Measurements from ENCODE around the gene NHERF1.

DNA sequence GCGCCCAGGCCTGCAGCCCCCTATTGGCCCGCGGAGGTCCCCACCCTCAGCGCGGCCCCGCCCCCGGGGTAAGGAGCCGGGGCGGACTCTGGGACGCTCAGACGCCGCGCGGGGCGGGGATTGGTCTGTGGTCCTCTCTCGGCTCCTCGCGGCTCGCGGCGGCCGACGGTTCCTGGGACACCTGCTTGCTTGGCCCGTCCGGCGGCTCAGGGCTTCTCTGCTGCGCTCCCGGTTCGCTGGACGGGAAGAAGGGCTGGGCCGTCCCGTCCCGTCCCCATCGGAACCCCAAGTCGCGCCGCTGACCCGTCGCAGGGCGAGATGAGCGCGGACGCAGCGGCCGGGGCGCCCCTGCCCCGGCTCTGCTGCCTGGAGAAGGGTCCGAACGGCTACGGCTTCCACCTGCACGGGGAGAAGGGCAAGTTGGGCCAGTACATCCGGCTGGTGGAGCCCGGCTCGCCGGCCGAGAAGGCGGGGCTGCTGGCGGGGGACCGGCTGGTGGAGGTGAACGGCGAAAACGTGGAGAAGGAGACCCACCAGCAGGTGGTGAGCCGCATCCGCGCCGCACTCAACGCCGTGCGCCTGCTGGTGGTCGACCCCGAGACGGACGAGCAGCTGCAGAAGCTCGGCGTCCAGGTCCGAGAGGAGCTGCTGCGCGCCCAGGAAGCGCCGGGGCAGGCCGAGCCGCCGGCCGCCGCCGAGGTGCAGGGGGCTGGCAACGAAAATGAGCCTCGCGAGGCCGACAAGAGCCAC is at the start of gene NHERF1:
- TF ChIP-seq EZH2 (IDR thresholded peaks at IDR 0.05; ENCODE audit: low read length): no peak
- TF ChIP-seq, protein P1, sequence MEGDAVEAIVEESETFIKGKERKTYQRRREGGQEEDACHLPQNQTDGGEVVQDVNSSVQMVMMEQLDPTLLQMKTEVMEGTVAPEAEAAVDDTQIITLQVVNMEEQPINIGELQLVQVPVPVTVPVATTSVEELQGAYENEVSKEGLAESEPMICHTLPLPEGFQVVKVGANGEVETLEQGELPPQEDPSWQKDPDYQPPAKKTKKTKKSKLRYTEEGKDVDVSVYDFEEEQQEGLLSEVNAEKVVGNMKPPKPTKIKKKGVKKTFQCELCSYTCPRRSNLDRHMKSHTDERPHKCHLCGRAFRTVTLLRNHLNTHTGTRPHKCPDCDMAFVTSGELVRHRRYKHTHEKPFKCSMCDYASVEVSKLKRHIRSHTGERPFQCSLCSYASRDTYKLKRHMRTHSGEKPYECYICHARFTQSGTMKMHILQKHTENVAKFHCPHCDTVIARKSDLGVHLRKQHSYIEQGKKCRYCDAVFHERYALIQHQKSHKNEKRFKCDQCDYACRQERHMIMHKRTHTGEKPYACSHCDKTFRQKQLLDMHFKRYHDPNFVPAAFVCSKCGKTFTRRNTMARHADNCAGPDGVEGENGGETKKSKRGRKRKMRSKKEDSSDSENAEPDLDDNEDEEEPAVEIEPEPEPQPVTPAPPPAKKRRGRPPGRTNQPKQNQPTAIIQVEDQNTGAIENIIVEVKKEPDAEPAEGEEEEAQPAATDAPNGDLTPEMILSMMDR (optimal IDR thresholded peaks at IDR 0.05 in 1 of 3, IDR thresholded peaks at IDR 0.05 in 1 of 3, conservative IDR thresholded peaks at IDR 0.05 in 1 of 3; ENCODE audit: extremely low read depth in 1 of 3, insufficient read depth in 2 of 3, low read length in 3 of 3): peak in 2 of 3 experiments; percentile 7 to 48
